Suprapubic skin (tissue), 3 donors: ENCODE results near the gene NME2.

Source experiments
- POLR2A ChIP-seq, 2 donors: fragments of 450-650 bp; IDR thresholded peaks; one replicate each; pipeline ENCODE4 v1.6.1; 2017; ENCODE audit warnings: antibody characterized with exemption in 2 of 2, mild to moderate bottlenecking in 2 of 2, moderate library complexity in 2 of 2
- TF ChIP-seq, protein P1 (sequence below), 2 donors: fragments of 200-600 bp in 1 of 2; fragments of 450-650 bp in 1 of 2; sonication (generic) in 1 of 2; IDR thresholded peaks; one replicate each; pipeline ENCODE4 v1.5.1; 2016 to 2019; ENCODE audit warnings: antibody characterized with exemption in 2 of 2, mild to moderate bottlenecking in 1 of 2, moderate library complexity in 1 of 2

DNA sequence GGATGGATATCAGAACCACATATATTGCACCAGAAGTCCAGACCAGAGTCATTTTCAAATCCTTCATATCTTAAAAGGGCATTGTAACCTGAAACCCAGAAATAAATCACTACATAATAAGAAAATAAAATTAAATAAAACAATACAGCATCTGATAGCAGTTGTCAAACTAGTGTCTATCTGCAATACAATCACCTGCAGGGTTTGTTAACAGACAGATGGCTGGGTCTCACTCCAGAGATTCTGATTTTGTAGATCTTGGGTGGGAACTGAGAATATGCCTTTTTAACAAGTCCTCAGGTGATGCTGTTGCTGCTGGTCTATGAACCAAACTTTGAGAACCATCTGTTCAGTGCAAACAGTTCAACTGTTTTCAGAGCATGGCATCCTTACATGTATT is 37.6 kb downstream of the NME2 start:
- TF ChIP-seq POLR2A (IDR thresholded peaks at IDR 0.05) = no peak
- TF ChIP-seq, protein P1, sequence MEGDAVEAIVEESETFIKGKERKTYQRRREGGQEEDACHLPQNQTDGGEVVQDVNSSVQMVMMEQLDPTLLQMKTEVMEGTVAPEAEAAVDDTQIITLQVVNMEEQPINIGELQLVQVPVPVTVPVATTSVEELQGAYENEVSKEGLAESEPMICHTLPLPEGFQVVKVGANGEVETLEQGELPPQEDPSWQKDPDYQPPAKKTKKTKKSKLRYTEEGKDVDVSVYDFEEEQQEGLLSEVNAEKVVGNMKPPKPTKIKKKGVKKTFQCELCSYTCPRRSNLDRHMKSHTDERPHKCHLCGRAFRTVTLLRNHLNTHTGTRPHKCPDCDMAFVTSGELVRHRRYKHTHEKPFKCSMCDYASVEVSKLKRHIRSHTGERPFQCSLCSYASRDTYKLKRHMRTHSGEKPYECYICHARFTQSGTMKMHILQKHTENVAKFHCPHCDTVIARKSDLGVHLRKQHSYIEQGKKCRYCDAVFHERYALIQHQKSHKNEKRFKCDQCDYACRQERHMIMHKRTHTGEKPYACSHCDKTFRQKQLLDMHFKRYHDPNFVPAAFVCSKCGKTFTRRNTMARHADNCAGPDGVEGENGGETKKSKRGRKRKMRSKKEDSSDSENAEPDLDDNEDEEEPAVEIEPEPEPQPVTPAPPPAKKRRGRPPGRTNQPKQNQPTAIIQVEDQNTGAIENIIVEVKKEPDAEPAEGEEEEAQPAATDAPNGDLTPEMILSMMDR (IDR thresholded peaks at IDR 0.05) = no peak
